NCI-H82 (cell line): ENCODE measurements around the gene STIM1.
"Not testable (repeated sequence)": the region's sequence is repeated elsewhere in the genome, so short reads cannot be mapped to it uniquely, and the experiment has no call there.

Experiments used
- DNase-seq: peaks from one replicate; lab custom pipeline; 2025; lab: John Stamatoyannopoulos, UW

STIM1 gene

GRCh38 chr11:3885855-3886254 is 30.4 kb downstream of the STIM1 start:
- no peak for DNase-seq

GRCh38 chr11:3886985-3887384 is 31.5 kb downstream of the STIM1 start:
- no peak for DNase-seq

GRCh38 chr11:3888876-3889275 is 33.4 kb downstream of the STIM1 start:
- DNase-seq: no peak

- DNase-seq: no peak
Observed at GRCh38 chr11:3890014-3890413, 34.5 kb downstream of the STIM1 start.

GRCh38 chr11:3890806-3891205 is 35.3 kb downstream of the STIM1 start:
- no peak for DNase-seq

GRCh38 chr11:3891751-3892150 is 36.3 kb downstream of the STIM1 start:
- no peak for DNase-seq

- no peak for DNase-seq
Observed at GRCh38 chr11:3892156-3892555, 36.7 kb downstream of the STIM1 start.

- no peak for DNase-seq
Observed at GRCh38 chr11:3893311-3893710, 37.8 kb downstream of the STIM1 start.

GRCh38 chr11:3894128-3894731 is 38.8 kb downstream of the STIM1 start:
- no peak for DNase-seq

- DNase-seq: no peak
Observed at GRCh38 chr11:3896644-3897043, 41.2 kb downstream of the STIM1 start.

- not testable (repeated sequence) for DNase-seq
Observed at GRCh38 chr11:3900230-3900629, 44.8 kb downstream of the STIM1 start.

GRCh38 chr11:3901249-3902025 is 46.0 kb downstream of the STIM1 start:
- no peak for DNase-seq

- DNase-seq: no peak
Observed at GRCh38 chr11:3902441-3902840, 47.0 kb downstream of the STIM1 start.

GRCh38 chr11:3903207-3903896 is 47.9 kb downstream of the STIM1 start:
- DNase-seq: no peak

GRCh38 chr11:3904228-3904627 is 48.8 kb downstream of the STIM1 start:
- no peak for DNase-seq

GRCh38 chr11:3905080-3905953 is 49.9 kb downstream of the STIM1 start:
- no peak for DNase-seq

GRCh38 chr11:3906166-3906565 is 50.7 kb downstream of the STIM1 start:
- DNase-seq: no peak

- DNase-seq: no peak
Observed at GRCh38 chr11:3907590-3907989, 52.1 kb downstream of the STIM1 start.

GRCh38 chr11:3909901-3910300 is 54.4 kb downstream of the STIM1 start:
- DNase-seq: no peak

GRCh38 chr11:3911908-3912505 is 56.5 kb downstream of the STIM1 start:
- no peak for DNase-seq

GRCh38 chr11:3913921-3914320 is 58.5 kb downstream of the STIM1 start:
- no peak for DNase-seq

GRCh38 chr11:3914805-3915204 is 59.3 kb downstream of the STIM1 start:
- no peak for DNase-seq
